Measurements from ENCODE around the gene ZSCAN1.

The ZSCAN1 gene

DNA sequence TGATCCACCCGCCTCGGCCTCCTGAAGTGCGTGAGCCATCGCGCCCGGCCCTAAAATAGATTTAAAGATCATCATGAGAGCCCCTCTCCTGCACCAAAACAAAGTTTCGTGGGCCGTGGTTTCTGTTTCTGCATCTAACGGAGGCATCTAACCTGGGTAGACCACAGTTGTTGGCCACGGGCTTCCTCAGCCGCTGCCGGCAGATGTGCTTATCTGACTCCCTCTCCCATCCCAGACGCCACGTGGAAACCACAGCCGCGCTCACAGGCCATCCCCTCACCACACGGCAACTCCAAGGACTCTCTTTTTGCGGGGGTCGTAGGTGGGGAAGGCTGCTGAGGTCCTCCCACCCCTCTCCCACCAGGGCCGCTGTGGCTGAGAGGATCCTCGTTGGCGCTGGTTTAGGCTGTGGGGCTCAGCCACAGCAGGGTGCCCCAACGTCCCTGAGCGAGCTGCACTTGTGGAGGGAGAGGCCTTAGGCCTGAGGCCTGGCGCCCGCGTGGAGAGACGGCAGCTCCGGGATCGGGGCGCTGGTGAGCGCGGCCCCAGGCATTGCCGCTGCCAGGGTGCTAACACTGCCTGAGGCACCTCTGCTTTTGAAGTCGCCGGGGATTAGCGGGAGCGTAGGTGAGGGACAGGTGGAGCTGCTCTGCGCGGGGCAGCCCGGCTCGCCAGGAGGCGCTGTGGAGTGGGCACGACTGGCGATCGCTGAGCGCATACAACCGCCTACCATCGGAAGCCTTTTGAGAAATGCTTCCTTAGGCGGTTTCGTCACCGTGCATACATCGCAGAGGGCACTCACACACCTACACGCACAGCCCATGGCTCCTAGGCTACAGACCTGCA is 8.9 kb downstream of the ZSCAN1 start:
- DNase-seq, result no peak

DNA sequence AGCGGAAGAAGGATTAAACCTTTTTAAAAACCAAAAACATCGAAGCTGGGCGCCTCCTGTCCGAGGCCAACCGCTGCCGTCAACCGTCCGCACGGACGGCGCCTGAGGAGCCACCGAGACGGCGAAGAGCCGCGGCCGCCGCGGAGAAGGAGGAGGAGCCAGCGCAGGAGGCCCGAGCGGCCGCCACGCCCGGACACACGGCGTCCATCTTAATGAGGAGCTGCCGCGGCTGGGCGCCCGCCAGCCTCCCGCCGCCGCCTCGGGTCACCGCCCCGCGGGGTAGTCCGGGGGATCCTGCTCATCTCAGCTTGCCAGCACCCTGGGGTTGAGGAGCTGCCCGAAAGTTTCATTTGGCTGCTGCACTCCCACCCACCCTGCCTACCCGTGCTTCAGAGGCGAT is 10.6 kb downstream of the ZSCAN1 start:
- no peak for DNase-seq

DNA sequence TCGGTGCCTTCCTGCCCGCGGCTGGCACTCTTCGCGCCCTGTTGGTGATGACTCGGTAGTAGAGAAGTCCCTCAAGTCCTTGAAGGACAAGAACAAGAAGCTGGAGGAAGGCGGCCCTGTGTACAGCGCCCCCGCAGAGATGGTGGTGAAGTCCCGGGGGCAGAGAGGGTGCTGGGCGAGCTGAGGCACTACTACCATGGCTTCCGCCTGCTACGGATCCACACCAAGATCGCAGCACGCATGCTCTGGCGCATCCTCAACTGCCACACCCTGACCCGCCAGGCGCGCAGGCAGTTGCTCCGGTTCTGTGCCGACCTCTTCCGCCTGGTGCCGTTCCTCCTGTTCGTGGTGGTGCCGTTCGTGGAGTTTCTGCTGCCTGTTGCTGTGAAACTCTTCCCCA is 11.1 kb downstream of the ZSCAN1 start:
- no peak for DNase-seq

DNA sequence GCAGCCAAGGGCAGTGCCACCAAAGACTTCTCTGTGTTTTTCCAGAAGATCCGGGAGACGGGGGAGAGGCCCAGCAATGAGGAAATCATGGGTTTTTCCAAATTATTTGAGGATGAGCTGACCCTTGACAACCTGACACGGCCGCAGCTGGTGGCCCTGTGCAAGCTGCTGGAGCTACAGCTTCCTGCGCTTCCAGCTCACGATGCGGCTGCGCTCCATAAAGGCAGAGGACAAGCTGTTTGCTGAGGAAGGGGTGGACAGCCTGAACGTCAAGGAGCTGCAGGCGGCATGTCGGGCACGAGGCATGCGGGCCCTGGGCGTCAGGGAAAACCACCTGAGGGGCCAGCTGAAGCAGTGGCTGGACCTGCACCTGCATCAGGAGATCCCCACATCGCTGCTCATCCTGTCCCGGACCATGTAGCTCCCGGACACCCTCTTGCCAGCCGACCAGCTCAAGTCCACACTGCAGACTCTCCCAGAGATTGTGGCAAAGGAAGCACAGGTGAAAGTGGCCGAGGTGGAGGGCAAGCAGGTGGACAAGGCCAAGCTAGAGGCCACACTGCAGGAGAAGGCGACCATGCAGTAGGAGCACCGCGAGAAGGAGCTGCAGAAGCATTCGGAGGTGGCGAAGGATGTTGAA is 11.7 kb downstream of the ZSCAN1 start:
- no peak for DNase-seq

DNA sequence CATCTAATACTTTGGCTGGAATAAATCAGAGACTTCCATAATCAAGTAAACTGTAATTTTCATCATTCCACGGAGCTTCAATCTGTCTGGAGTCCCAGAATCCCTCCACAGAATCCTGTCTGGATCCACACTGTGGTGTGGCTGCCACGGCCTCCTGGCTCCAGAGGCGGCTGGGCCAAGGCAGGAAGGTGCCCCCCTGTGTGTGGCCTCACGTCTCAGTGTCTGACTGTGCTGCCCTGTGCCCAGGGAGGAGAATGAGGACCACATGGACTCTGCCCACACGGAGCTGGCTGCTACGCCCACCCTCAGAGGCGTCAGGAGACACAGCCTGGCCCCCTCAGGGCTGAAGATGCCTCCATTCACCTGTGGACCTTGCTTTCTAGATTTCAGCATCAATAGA is 13.0 kb downstream of the ZSCAN1 start:
- no peak for DNase-seq

DNA sequence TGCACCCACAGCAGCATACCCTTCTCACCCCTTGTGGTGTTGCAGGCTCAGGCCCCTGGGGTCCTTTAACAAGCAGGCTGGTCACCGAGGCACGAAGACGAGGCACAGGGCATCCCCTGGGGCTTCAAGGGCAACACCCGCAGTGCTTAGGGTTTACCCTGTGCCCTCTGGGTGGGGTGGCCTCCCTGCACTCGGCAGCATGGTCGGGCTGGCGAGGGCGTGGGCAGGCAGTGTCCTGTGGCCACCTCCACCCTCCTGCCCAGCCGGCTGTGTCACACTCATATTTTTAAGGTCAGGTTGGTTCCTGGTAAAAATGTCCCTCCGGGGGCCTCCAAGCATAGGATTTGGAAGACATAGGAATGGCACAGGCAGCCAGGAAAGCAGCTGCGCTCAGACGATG is 13.8 kb downstream of the ZSCAN1 start:
- DNase-seq, result no peak

DNA sequence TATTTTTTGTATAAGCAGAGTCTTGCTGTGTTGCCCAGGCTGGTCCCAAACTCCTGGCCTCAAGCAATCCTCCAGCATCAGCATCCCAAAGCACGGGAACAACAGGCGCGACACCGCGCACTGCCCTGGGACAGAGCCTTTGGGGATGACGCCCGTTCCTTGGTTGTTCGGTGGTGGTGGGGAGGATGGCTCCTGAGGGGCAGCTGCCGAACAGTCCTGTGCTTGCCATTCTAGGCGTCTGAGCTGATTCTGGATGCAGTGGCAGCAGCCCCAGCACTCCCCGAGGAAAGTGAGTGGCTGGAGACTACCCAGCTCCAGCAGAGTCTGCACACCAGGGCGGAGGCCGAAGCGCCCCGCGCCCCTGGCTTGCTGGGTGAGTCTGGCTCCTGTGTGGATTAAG is 18.4 kb downstream of the ZSCAN1 start:
- DNase-seq, result no peak

DNA sequence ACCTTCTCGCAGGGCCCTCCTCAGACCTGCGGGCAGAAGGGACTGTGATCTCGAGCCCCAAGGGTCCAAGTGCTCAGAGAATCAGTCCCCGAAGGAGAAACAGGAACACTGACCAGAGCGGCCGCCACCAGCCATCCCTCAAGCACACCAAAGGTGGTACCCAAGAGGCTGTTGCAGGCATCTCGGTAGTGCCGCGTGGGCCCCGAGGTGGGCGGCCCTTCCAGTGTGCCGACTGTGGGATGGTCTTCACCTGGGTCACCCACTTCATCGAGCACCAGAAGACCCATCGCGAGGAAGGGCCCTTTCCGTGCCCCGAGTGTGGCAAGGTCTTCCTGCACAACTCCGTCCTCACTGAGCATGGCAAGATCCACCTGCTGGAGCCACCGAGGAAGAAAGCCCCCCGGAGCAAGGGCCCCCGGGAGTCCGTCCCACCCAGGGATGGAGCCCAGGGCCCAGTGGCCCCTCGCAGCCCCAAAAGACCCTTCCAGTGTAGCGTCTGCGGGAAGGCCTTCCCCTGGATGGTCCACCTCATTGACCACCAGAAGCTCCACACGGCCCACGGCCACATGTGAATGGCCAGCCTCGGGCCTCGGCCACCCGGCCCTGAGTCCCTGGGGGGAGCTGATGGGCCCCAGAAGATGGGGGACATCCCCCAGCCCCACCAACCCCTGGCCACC is 19.8 kb downstream of the ZSCAN1 start:
- no peak for DNase-seq

DNA sequence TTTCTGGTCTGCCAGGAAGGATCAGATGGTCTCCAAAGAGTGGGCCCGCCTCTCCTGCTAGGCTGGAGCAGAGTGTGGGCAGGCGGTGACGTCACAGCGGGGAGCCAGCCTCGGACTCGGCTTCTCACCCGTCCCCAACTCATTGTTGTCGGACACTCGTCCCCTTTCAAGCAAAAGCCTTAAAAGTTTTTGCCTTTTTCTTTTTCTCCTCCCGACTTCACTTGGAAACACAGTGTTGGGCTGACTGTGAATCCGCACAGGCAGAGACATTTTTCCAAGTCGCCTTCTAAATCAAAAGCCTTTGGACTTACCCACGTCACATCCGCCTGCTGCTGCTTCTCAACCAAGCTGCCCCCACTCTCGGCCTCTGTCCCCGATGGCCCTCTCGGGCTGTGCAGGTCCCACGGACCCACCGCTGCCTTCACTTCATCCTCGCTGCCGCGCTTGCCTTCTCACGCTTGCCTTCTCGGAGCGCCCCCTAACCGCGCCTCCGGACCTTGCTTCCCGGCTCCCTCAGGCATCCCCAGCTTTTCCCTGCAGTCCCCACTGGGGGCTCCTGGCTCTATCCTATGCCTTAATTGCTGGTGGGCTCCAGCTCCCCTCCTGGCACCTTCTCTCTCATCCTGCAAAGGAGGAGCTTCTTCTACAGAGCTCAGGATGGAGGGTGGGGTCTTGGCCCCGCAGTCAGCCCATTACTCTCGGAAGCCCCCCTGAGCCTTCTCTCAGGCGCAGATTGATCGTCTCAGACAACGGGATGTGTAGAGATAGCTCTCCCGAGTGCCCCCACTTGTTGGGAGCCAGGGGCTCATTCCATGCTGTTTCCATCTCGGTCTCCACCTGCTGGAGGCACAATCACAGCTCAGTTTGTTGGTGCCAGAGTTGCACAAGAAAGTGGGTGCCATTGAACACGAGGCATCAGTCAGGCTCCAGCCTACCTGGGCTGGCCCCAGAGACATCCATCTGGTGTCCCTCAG is 21.4 kb downstream of the ZSCAN1 start:
- no peak for DNase-seq

DNA sequence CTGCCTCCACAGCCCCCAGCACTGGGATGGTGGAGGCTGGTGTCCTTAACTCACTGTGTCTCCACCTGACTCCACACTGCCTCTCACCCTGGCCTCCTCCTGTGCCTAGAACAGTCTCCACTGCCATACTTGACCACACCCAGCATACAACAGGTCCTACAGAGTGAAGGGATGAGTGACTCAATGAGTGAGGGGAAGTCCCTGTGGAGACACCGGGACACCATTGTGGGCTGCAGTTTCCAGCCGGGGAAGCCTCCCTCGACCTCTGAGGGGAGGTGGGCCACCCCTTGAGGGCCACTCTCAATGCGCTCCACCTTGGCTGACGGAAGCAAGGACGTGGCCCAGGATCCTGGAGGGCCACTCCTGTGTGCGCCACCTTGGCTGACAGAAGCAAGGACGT is 22.4 kb downstream of the ZSCAN1 start:
- DNase-seq, result no peak

DNA sequence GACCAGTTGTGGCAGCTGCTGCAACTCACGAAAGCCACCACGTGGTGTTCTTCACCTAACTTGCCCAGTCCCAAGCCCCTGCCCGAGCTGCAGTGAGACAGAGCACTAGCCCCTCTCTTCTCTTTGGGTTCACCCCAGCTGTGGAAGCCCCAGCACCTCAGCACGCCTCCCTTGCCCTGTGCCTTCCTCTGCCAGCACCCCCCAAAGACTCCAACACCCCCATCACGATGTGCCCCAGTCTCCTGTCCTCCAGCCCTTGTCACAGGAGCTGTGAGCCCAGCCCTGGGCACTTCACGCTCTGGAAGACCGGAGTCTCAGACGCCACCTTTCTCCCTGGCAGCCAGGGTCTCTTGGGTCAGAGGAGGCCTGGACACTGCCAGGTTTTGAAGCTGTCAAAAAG is 23.0 kb downstream of the ZSCAN1 start:
- no peak for DNase-seq

DNA sequence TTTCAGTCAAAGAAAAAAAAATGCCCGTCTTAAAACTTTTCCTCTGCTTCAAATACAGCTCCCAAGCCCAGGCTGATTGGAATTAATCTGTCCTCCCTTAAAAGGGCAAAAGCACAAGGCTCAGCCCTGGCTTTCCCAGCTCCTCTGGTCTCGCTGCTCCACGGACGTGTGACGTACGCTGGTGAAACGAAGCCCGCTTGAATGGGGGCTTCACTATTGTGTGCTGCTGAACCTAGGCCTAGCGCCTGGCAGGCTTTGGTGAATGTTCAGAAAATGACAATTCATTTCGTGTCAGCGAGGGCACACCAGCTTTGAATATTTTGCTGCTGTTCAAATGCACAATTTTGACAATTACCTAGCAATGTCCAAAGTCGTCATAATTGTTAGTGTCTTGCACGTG is 24.6 kb downstream of the ZSCAN1 start:
- no peak for DNase-seq

DNA sequence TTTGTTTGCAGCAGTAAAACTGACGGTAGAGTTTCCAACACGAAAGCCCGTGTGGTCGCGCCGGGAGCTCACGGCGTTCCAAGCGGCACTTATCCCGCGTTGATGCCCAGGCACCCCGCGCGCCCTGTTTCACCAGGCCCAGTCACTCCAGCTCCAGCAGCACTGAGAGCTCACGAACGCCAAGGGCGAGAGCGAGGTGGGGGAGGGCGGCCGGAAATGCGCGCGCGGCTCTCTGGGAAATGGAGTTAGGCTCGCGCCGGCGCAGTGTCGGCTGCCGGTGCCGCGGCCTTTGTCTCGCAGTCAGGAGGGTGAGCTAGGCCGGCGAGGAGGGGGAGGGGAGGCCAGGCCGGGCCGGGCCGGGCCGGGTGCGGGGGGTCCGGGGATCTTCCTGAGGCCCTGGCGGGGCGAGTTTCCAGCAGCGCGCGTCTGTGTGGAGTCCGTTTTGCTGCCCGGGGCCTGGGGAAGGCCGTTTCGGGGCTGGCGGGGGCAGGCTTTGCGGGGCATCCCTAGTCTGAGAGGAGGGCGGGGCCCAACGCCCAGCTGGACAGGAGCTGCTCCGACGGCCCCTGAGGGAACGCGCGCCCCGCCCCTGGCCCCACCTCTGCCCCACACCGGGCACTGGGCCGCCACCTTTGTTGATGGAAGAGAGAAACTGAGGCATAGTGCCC is 25.3 kb downstream of the ZSCAN1 start, which contains the start of gene ZNF135:
ZNF135 (plus strand) TSS at position 280 of the 668 bp plus-strand sequence. CDS start 721 bp downstream, outside the sequence.
- peak; percentile 30 for DNase-seq

DNA sequence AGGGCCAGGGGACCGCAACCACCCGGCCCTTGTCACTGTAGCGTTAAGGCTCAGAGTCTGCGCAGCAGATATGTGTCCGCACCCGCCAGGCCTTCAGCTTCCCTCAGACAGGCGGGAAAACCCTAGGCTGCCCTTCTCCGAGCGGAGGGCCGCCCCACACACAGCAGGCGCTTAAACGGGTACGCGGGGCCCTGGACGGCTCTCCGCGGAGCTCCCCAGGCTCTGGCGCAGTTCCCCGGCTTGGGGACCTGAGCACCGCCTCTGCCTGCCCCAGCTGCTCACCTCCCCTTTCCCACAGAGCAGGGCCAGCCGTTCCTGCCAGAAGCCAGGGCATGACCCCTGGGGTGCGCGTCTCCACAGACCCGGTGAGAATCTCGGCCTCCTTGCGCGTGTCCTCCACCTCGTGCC is 25.9 kb downstream of the ZSCAN1 start:
- DNase-seq, result no peak

DNA sequence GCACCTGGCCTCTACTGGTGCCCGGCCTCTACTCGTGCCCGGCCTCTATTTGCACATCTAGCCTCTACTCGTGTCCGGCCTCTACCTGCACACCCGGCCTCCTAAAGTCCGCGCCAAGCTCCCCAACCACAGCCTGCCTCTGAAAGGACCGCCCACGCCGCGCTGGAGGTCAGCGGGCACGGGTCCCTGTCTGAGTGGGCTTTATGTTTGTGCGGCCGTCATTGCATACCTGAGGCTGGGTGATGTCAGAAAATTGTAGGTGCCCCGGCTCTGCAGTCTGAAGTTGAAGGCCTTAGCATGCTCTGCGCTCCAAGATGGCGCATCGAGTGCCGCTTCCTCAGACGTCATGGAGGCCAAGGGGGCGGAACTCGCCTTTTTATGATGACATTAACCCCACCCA is 26.4 kb downstream of the ZSCAN1 start:
- no peak for DNase-seq

DNA sequence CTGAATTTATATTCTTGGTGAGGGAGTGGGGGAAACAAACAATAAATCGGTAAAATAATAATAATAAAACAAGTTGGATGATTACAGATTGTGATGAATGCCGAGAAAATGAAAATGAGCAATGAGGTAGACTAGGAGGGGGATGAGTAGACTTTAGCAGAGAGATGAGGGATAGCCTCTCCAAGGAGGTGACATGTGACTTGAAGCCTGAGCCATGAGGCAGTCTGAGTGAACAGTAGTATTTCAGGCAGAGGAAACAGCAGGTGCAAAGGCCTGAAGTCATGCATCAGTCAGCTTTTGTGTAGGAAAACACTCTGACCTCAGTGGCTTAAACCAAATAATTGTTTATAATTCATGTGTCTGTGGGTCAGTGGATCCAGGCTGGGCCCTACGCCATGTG is 29.9 kb downstream of the ZSCAN1 start:
- no peak for DNase-seq

DNA sequence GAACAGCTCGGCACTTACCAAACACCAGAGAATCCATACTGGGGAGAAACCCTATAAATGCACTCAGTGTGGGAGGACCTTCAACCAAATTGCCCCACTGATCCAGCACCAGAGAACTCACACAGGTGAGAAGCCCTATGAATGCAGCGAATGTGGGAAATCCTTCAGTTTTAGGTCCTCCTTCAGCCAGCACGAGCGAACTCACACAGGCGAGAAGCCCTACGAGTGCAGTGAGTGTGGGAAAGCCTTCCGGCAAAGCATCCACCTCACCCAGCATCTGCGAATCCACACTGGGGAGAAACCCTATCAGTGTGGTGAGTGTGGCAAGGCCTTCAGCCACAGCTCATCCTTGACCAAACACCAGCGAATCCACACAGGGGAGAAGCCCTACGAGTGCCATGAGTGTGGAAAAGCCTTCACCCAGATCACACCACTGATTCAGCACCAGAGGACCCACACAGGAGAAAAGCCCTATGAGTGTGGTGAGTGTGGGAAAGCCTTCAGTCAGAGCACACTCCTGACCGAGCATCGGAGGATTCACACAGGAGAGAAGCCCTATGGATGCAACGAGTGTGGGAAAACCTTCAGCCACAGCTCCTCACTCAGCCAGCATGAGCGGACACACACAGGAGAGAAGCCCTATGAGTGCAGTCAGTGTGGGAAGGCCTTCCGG is 33.6 kb downstream of the ZSCAN1 start:
- no peak for DNase-seq

DNA sequence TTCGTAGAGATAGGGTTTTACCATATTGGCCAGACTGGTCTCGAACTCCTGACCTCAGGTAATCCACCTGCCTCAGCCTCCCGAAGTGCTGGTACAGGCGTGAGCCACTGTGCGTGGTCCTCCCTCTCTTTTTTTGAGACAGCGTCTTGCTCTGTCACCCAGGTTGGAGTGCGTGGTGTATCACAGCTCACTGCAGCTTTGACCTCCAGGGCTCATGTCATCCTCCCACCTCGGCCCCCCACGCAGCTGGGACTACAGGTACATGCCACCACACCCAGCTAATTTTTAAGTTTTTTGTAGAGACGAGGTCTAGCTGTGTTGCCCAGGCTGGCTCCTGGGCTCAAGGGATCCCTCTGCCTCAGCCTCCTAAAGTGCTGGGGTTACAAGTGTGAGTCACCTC is 46.0 kb downstream of the ZSCAN1 start:
- DNase-seq, result no peak

DNA sequence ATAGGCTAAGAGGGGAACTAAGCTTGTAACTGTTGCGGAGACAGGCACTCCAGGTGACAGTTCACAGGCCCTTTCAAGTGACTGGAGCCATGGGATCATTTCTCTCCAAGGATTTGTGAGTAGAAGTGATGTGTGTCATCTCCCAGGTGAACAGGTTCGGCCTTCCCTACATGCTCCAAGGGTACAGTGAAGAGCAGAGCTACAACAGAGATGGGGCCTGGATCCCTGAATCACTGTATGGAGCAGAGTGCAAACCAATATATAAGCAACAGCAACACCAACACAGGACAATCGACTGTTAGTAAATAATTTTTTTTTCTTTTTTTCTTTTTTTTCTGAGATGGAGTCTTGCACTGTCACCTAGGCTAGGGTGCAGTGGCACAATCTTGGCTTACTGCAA is 49.2 kb downstream of the ZSCAN1 start:
- no peak for DNase-seq

DNA sequence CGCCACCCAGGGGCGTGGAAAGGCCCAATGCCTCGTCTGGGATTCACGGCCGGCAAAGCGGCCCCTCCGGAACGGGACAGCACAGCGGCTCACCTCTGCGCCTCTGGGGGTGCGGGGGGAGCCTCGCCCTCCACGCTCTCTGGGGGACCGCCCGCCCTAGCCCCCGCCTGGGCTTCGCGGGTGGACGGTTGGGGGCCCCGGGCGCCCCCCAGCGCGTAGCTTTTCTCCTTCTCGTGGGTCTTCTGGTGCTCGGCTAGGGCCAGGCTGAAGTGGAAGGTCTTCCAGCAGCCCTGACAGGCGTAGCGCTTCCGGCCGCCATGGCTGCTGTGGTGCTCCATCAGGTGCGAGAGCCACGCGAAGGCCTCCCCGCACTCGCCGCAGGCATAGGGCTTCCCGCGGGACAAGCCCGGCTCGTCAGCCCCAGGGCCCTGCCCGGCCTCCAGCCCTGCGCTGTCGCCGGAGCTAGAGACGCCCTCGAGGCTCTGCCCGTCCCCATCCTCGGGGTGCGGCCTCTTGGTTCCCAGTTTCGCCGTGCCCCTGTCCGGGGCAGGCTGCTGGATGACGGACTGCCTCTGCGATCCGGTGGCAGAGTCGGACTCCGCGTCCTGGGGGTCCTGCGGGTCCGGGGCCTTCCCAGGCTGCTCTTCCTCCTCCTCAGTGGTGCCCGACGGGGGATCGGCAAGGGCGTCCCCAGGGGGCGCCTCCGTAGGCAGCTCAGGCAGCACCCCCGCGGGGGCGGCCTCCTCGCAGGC is 50.9 kb downstream of the ZSCAN1 start:
- no peak for DNase-seq

DNA sequence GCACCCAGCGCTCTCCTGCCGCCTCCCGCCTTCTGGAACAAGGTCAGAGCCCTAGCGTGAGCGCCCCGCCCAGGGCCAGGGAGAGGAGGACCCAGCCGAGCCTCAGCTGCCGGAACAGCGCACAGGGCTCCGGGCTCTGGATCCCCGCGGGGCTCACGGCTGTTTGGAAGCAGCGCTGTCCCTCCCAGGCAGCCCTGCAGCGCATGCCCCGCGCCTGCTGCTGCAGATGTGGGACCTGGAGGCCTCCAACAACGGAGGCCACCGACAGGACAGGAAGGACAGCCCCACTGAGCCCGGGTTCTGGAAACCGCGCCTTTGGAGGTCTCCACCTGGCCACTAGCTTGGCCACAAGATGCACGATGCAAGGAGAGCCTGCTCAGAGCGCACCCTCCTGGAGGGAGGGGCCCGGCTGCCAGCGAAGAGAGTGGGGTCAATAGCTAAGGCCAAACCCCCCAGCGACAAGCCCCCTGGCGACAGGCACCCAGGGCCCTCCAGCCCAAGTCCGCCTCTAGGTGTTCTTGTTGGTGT is 51.6 kb downstream of the ZSCAN1 start:
- no peak for DNase-seq
